ENCODE data around the gene TMEM59L.

The TMEM59L gene

GRCh38 chr19:18636969-18637629 lies 24.4 kb downstream of the TMEM59L start, which contains the start of gene KLHL26:
Gene KLHL26, plus strand, starts transcription at chr19:18637028. Its CDS starts 27 bp downstream, at chr19:18637055.
- no peak for TF ChIP-seq CTCF (IDR thresholded peaks at IDR 0.05; ENCODE audit: low read depth, low read length, missing control alignments)
- DNase-seq = no peak
- no peak within 1 kb of the TSS for H3K27ac ChIP-seq
- in situ Hi-C loops (cut with HindIII; ENCODE audit: low pct_ligation_motif_present, low sequenced_read_pairs) = no loop called here
- H3K36me3 ChIP-seq (replicated peaks) = no peaks in the 10 kb centered on the region
- H3K4me3 ChIP-seq (ENCODE audit: low read depth, low read length) = peak within 1 kb of the TSS; percentile 71
- H3K27me3 ChIP-seq (replicated peaks) = no peaks in the 10 kb centered on the region

- H3K4me3 ChIP-seq (ENCODE audit: low read depth, low read length) = peak overlapping the region; percentile 71
- TF ChIP-seq CTCF (IDR thresholded peaks at IDR 0.05; ENCODE audit: low read depth, low read length, missing control alignments) = no peak
- no peak for DNase-seq
- no peaks in the 10 kb centered on the region for H3K36me3 ChIP-seq (replicated peaks)
- H3K27me3 ChIP-seq (replicated peaks) = no peaks in the 10 kb centered on the region
- H3K27ac ChIP-seq = no peak overlapping the region
- in situ Hi-C loops (cut with HindIII; ENCODE audit: low pct_ligation_motif_present, low sequenced_read_pairs) = no loop called here
These were observed 25.3 kb downstream of the TMEM59L start for GRCh38 chr19:18637673-18638630.

GRCh38 chr19:18639706-18640243 lies 27.1 kb downstream of the TMEM59L start:
- DNase-seq = no peak
- H3K27me3 ChIP-seq (replicated peaks) = no peaks in the 10 kb centered on the region
- H3K4me3 ChIP-seq (ENCODE audit: low read depth, low read length) = no peak overlapping the region
- H3K36me3 ChIP-seq (replicated peaks) = no peaks in the 10 kb centered on the region
- no peak for TF ChIP-seq CTCF (IDR thresholded peaks at IDR 0.05; ENCODE audit: low read depth, low read length, missing control alignments)
- no peak overlapping the region for H3K27ac ChIP-seq
- in situ Hi-C loops (cut with HindIII; ENCODE audit: low pct_ligation_motif_present, low sequenced_read_pairs) = no loop called here

- no peak for DNase-seq
- Histone ChIP-seq H3K27ac (no peak overlapping the region), H3K36me3 (replicated peaks) (no peaks in the 10 kb centered on the region), H3K4me3 (ENCODE audit: low read depth, low read length) (no peak overlapping the region), H3K27me3 (replicated peaks) (no peaks in the 10 kb centered on the region)
- TF ChIP-seq CTCF (IDR thresholded peaks at IDR 0.05; ENCODE audit: low read depth, low read length, missing control alignments) = no peak
- in situ Hi-C loops (cut with HindIII; ENCODE audit: low pct_ligation_motif_present, low sequenced_read_pairs) = no loop called here
These were observed 31.7 kb downstream of the TMEM59L start for GRCh38 chr19:18644196-18645034.

- TF ChIP-seq CTCF (IDR thresholded peaks at IDR 0.05; ENCODE audit: low read depth, low read length, missing control alignments) = no peak
- DNase-seq = no peak
- no peaks in the 10 kb centered on the region for H3K36me3 ChIP-seq (replicated peaks)
- H3K4me3 ChIP-seq (ENCODE audit: low read depth, low read length) = no peak overlapping the region
- no peaks in the 10 kb centered on the region for H3K27me3 ChIP-seq (replicated peaks)
- in situ Hi-C loops (cut with HindIII; ENCODE audit: low pct_ligation_motif_present, low sequenced_read_pairs) = no loop called here
- H3K27ac ChIP-seq = no peak overlapping the region
These were observed 32.4 kb downstream of the TMEM59L start for GRCh38 chr19:18645035-18645511.
